Loucy (cell line): ENCODE data around the gene TYW5.

Experiments
- H2AFZ ChIP-seq: fragments of 200-600 bp; sonication (generic); 2 replicates; pipeline ENCODE4 v1.6.0; 2016; ENCODE audit warnings: antibody characterized with exemption, mild to moderate bottlenecking, low read length, moderate library complexity
- H3F3A ChIP-seq: fragments of 200-600 bp; 2 replicates; pipeline ENCODE4 v1.6.0; 2016; ENCODE audit warnings: antibody characterized with exemption, low read depth, mild to moderate bottlenecking
- H3K27me3 ChIP-seq: fragments of 200-600 bp; sonication (generic); 2 replicates; pipeline ENCODE4 v1.6.1; 2014; ENCODE audit warnings: low read length, mild to moderate bottlenecking; ENCODE audit not compliant: insufficient read depth, poor library complexity, severe bottlenecking
- H3K36me3 ChIP-seq: fragments of 200-600 bp; sonication (generic); 2 replicates; pipeline ENCODE4 v1.6.1; 2016; ENCODE audit warnings: low read length; ENCODE audit not compliant: insufficient read depth
- H3K4me1 ChIP-seq: fragments of 200-600 bp; sonication (generic); 2 replicates; pipeline ENCODE4 v1.5.1; 2014; ENCODE audit warnings: low read length, mild to moderate bottlenecking; ENCODE audit not compliant: insufficient read depth, poor library complexity, severe bottlenecking
- H3K4me2 ChIP-seq: fragments of 200-600 bp; sonication (generic); 2 replicates; pipeline ENCODE4 v1.6.0; 2014; ENCODE audit warnings: antibody characterized with exemption, low read length, low read depth, mild to moderate bottlenecking; ENCODE audit not compliant: poor library complexity, severe bottlenecking
- H3K4me3 ChIP-seq: fragments of 200-600 bp; sonication (generic); 2 replicates; pipeline ENCODE4 v1.5.1; 2014; ENCODE audit warnings: low read length, mild to moderate bottlenecking, mixed read lengths; ENCODE audit not compliant: poor library complexity, severe bottlenecking
- H3K79me2 ChIP-seq: fragments of 200-600 bp; sonication (generic); 2 replicates; pipeline ENCODE4 v1.6.1; 2014; ENCODE audit warnings: low read length; ENCODE audit not compliant: insufficient read depth
- H3K9ac ChIP-seq: fragments of 200-600 bp; sonication (generic); 2 replicates; pipeline ENCODE4 v1.6.0; 2014; ENCODE audit warnings: mild to moderate bottlenecking, low read depth, low read length, moderate library complexity; ENCODE audit not compliant: poor library complexity, severe bottlenecking
- H3K9me2 ChIP-seq: fragments of 200-600 bp; sonication (generic); replicated peaks from 2 replicates; pipeline ENCODE4 v1.6.1; 2016; ENCODE audit warnings: low read depth, low read length, mixed read lengths
- H3K9me3 ChIP-seq: fragments of 200-600 bp; sonication (generic); 2 replicates; pipeline ENCODE4 v1.6.1; 2014; ENCODE audit warnings: mild to moderate bottlenecking, antibody characterized with exemption, low read length, low read depth; ENCODE audit not compliant: insufficient read depth
- H4K20me1 ChIP-seq: fragments of 200-600 bp; sonication (generic); 2 replicates; pipeline ENCODE4 v1.6.0; 2014; ENCODE audit warnings: antibody characterized with exemption, low read length, mild to moderate bottlenecking; ENCODE audit not compliant: insufficient read depth, poor library complexity, severe bottlenecking
- EZH2phosphoT487 ChIP-seq: fragments of 200-600 bp; IDR thresholded peaks from 2 replicates; pipeline ENCODE4 v1.6.1; 2018; ENCODE audit warnings: antibody characterized with exemption, mild to moderate bottlenecking, moderate library complexity, borderline replicate concordance
- TF ChIP-seq, protein P1 (sequence below): fragments of 200-600 bp; sonication (generic); conservative IDR thresholded peaks from 2 replicates; pipeline ENCODE4 v1.5.1; 2014; ENCODE audit warnings: mild to moderate bottlenecking, antibody characterized with exemption, low read length

Gene TYW5

DNA sequence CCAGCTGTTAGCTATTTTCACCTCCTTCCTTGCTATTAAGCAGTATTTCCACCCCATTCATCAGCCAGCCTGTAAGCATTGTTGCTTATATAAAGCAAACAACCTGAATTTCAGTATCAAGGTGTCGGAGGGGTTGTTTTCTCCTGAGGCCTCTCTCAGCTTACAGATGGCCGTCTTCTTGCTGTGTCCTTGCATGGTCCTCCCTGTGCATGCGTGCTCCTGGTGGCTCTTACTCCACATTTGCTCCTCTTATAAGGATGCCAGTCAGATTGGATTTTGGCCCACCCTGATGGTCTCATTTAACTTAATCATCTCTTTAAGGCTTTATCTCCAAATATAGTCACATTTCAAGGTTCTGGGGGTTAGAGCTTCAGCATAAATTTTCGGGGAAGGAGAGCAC is 2.7 kb upstream of the TYW5 start:
- no peak overlapping the region for H2AFZ ChIP-seq
- peak overlapping the region; percentile 97 for H3K4me2 ChIP-seq
- peaks cover 18% of the 10 kb centered on the region for H3K4me1 ChIP-seq
- H4K20me1 ChIP-seq = peaks cover 12% of the 10 kb centered on the region
- peak overlapping the region; percentile 100 for H3K4me3 ChIP-seq
- H3K9me3 ChIP-seq = no peaks in the 10 kb centered on the region
- H3K9me2 ChIP-seq = no peaks in the 10 kb centered on the region
- no peaks in the 10 kb centered on the region for H3K27me3 ChIP-seq
- H3K79me2 ChIP-seq = peaks cover 63% of the 10 kb centered on the region
- H3F3A ChIP-seq = no peaks in the 10 kb centered on the region
- H3K36me3 ChIP-seq = peaks cover 40% of the 10 kb centered on the region; the same call in 1 of the 2 replicates
- TF ChIP-seq, protein P1, sequence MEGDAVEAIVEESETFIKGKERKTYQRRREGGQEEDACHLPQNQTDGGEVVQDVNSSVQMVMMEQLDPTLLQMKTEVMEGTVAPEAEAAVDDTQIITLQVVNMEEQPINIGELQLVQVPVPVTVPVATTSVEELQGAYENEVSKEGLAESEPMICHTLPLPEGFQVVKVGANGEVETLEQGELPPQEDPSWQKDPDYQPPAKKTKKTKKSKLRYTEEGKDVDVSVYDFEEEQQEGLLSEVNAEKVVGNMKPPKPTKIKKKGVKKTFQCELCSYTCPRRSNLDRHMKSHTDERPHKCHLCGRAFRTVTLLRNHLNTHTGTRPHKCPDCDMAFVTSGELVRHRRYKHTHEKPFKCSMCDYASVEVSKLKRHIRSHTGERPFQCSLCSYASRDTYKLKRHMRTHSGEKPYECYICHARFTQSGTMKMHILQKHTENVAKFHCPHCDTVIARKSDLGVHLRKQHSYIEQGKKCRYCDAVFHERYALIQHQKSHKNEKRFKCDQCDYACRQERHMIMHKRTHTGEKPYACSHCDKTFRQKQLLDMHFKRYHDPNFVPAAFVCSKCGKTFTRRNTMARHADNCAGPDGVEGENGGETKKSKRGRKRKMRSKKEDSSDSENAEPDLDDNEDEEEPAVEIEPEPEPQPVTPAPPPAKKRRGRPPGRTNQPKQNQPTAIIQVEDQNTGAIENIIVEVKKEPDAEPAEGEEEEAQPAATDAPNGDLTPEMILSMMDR = no peak
- no peak for TF ChIP-seq EZH2phosphoT487
- H3K9ac ChIP-seq = no peak overlapping the region

GRCh38 chr2:199956062-199956380 is 730 bp upstream of the TYW5 start:
- H3K9ac ChIP-seq = peak overlapping the region; percentile 86
- no peak for TF ChIP-seq EZH2phosphoT487
- TF ChIP-seq, protein P1 = no peak
- no peaks in the 10 kb centered on the region for H3F3A ChIP-seq
- H3K4me2 ChIP-seq = peak overlapping the region; percentile 97
- peaks cover 76% of the 10 kb centered on the region for H3K79me2 ChIP-seq
- peaks cover 12% of the 10 kb centered on the region for H4K20me1 ChIP-seq
- H3K9me3 ChIP-seq = no peaks in the 10 kb centered on the region
- peaks cover 27% of the 10 kb centered on the region for H3K4me1 ChIP-seq
- peaks cover 22% of the 10 kb centered on the region; the same call in 1 of the 2 replicates for H3K36me3 ChIP-seq
- peak overlapping the region; percentile 100 for H3K4me3 ChIP-seq
- H3K9me2 ChIP-seq = no peaks in the 10 kb centered on the region
- no peaks in the 10 kb centered on the region for H3K27me3 ChIP-seq
- H2AFZ ChIP-seq = peak overlapping the region; percentile 94

DNA sequence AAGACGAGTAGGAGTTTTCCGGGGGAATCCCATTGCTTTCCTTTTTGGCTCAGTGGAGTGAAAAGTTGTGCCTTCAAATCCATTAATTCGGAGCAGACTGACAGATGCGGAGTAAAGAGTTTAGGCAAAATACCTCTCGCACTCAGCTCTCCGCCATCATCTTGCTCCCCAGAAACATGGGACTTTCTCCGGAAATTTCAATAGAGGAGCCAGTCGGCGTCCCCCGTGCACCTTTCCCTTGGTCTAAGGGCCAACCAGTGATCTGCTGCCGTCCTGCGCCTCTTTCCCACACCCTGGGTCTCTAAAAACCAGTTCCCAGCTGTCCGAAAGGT is 318 bp downstream of the TYW5 start:
- Histone ChIP-seq H3K4me3 (peak overlapping the region; percentile 100), H3K9me2 (no peaks in the 10 kb centered on the region), H3K4me2 (peak overlapping the region; percentile 97), H3K9ac (peak overlapping the region; percentile 86), H3K79me2 (peaks cover 83% of the 10 kb centered on the region), H3K9me3 (no peaks in the 10 kb centered on the region), H3K27me3 (no peaks in the 10 kb centered on the region), H3K4me1 (peaks cover 27% of the 10 kb centered on the region), H2AFZ (peak overlapping the region; percentile 94), H4K20me1 (peaks cover 18% of the 10 kb centered on the region), H3F3A (no peaks in the 10 kb centered on the region), H3K36me3 (peaks cover 11% of the 10 kb centered on the region; the same call in 1 of the 2 replicates)
- TF ChIP-seq EZH2phosphoT487 = no peak
- TF ChIP-seq, protein P1 = no peak
